Measurements from ENCODE around the gene RPL19. TPM values are rescaled to one million over a fixed set of nuclear protein-coding genes. Genes with fewer than 3 reads are reported as not detected.

Gene RPL19
- total RNA-seq, 1 experiment from 2014 or later: 3,055 TPM

DNA sequence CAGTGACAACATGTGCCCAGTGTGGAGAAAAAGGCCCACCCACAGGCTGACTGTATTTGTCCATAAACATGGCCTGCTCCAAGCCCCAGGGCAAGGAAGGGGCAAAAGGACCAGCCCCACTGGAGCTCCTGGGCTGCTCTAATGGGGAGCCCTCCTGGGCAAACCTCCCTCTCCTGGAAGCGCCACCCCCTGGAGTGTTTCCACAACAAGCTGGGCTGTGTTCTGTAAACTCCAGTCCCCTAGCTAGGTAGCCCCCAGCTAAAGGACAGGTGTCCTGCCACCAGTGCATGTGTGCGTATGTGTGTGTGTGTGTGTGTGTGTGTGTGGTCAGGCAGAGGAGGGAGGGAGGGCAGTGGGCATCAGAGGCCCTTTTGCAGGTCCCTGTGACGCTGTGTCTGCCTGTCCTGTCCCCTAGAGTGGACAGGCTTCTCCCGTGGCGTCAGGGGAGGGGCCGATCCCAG, 36.9 kb downstream of the RPL19 start:
- Mint-ChIP-seq H3K4me3 (ENCODE audit: unreplicated experiment) (no peak overlapping the region), H3K27ac (ENCODE audit: low read depth, unreplicated experiment) (no peak overlapping the region), H3K9me3 (ENCODE audit: unreplicated experiment) (no peaks in the 10 kb centered on the region), H3K36me3 (ENCODE audit: insufficient read depth, unreplicated experiment) (no peaks in the 10 kb centered on the region), H3K4me1 (ENCODE audit: insufficient read depth, unreplicated experiment) (peaks cover 22% of the 10 kb centered on the region), H3K27me3 (ENCODE audit: insufficient read depth, unreplicated experiment) (no peaks in the 10 kb centered on the region)
- TF ChIP-seq, protein P1, sequence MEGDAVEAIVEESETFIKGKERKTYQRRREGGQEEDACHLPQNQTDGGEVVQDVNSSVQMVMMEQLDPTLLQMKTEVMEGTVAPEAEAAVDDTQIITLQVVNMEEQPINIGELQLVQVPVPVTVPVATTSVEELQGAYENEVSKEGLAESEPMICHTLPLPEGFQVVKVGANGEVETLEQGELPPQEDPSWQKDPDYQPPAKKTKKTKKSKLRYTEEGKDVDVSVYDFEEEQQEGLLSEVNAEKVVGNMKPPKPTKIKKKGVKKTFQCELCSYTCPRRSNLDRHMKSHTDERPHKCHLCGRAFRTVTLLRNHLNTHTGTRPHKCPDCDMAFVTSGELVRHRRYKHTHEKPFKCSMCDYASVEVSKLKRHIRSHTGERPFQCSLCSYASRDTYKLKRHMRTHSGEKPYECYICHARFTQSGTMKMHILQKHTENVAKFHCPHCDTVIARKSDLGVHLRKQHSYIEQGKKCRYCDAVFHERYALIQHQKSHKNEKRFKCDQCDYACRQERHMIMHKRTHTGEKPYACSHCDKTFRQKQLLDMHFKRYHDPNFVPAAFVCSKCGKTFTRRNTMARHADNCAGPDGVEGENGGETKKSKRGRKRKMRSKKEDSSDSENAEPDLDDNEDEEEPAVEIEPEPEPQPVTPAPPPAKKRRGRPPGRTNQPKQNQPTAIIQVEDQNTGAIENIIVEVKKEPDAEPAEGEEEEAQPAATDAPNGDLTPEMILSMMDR (IDR thresholded peaks at IDR 0.05; ENCODE audit: unreplicated experiment): no peak
- ChIA-PET CTCF (interaction anchor here (0.6 to 21.6 kb wide), 9 partner anchors 8 to 258 kb away, joined by 3 to 485 read pairs (median 8); partner anchors contain the start of genes CDK12 and RPL19), POLR2A (interaction anchor here (0.6 to 2.6 kb wide), 5 partner anchors 25 to 224 kb away, joined by 3 to 15 read pairs (median 4); partner anchors contain the start of gene CDK12)
- DNase-seq (ENCODE audit: unreplicated experiment): no peak
- no TSS peak for BruUV-seq (replicated peaks)
- intact Hi-C loops (cut with micrococcal nuclease): loop anchor here (5.0 kb wide), 1 partner anchor 85 kb away; the partner anchor contains the start of gene PLXDC1

DNA sequence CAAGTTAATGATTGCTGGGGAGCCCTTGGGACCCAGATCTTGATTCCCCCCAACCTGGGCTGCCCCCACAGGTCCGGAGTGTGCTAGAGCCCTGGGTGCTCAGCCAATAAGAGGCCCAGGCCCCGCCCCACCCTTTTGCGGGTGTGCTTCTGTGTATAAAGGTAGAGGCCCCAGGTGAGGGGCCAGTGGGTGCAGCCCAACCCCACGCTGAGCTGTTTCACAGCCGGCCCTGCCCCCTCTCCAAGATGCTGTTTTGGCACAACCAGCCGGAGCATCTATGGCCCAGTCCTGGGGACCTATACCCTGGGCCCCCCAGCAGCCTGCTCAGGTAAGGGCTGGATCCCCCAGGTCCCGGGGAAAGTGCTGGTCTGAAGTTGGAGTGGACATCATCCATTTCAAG, 37.5 kb downstream of the RPL19 start:
- TF ChIP-seq, protein P1 (IDR thresholded peaks at IDR 0.05; ENCODE audit: unreplicated experiment): no peak
- no peaks in the 10 kb centered on the region for H3K36me3 Mint-ChIP-seq (ENCODE audit: insufficient read depth, unreplicated experiment)
- no peaks in the 10 kb centered on the region for H3K9me3 Mint-ChIP-seq (ENCODE audit: unreplicated experiment)
- ChIA-PET POLR2A (interaction anchor here (1.1 to 2.6 kb wide), 8 partner anchors 24 to 223 kb away, joined by 3 to 20 read pairs (median 8); partner anchors contain the start of genes CDK12 and RPL19), CTCF (interaction anchor here (0.6 to 21.6 kb wide), 4 partner anchors 7 to 85 kb away, joined by 3 to 485 read pairs (median 28); partner anchors contain the start of genes ARL5C and RPL19)
- no peaks in the 10 kb centered on the region for H3K27me3 Mint-ChIP-seq (ENCODE audit: insufficient read depth, unreplicated experiment)
- no peak for DNase-seq (ENCODE audit: unreplicated experiment)
- intact Hi-C loops (cut with micrococcal nuclease): loop anchor here (5.0 kb wide), 1 partner anchor 85 kb away; the partner anchor contains the start of gene PLXDC1
- BruUV-seq (replicated peaks): no TSS peak
- peaks cover 19% of the 10 kb centered on the region for H3K4me1 Mint-ChIP-seq (ENCODE audit: insufficient read depth, unreplicated experiment)
- no peak overlapping the region for H3K27ac Mint-ChIP-seq (ENCODE audit: low read depth, unreplicated experiment)
- no peak overlapping the region for H3K4me3 Mint-ChIP-seq (ENCODE audit: unreplicated experiment)

DNA sequence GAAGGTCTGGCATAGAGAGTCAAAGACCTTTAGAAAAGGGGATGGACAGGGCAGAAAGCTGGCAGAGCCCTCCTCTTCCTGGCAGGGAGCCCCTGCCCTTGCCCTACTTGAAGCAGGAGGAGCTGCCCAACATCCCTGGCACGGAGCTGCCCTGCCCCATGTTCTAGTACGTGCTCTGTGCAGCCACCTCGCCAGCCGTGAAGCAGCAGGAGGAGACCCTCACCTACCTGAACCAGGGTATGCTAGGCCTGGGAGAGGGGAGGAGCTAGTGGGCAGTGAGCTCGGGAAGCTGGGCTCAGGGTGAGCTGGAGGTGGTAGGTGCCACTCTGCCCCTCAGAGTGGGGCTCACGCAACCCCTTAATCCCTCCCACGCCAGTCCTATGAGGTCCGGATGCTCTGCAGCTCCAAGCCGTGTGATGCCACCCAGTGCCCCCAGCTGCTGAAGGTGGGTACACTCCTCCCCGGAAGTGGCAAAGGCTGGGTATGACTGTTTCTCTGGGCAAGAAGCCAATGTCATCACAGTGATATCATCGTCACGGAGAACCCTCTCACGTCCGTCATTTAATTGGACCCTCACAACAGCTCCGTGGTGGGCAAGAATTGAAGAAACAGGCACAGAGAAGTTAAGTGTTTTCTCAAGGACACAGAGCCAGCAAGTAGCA, 38.4 kb downstream of the RPL19 start:
- peaks cover 19% of the 10 kb centered on the region for H3K4me1 Mint-ChIP-seq (ENCODE audit: insufficient read depth, unreplicated experiment)
- no peaks in the 10 kb centered on the region for H3K9me3 Mint-ChIP-seq (ENCODE audit: unreplicated experiment)
- no peak overlapping the region for H3K4me3 Mint-ChIP-seq (ENCODE audit: unreplicated experiment)
- BruUV-seq (replicated peaks): no TSS peak
- intact Hi-C loops (cut with micrococcal nuclease): loop anchor here (5.0 kb wide), 1 partner anchor 86 kb away; the partner anchor contains the start of gene PLXDC1
- TF ChIP-seq, protein P1 (IDR thresholded peaks at IDR 0.05; ENCODE audit: unreplicated experiment): no peak
- peaks cover 6% of the 10 kb centered on the region for H3K36me3 Mint-ChIP-seq (ENCODE audit: insufficient read depth, unreplicated experiment)
- no peaks in the 10 kb centered on the region for H3K27me3 Mint-ChIP-seq (ENCODE audit: insufficient read depth, unreplicated experiment)
- ChIA-PET CTCF (interaction anchor here (0.6 to 21.6 kb wide), 8 partner anchors 10 to 654 kb away, joined by 3 to 485 read pairs (median 4); partner anchors contain the start of gene RPL19), POLR2A (interaction anchor here (0.5 to 2.5 kb wide), 7 partner anchors 13 to 39 kb away, joined by 3 to 20 read pairs (median 7); partner anchors contain the start of gene RPL19)
- H3K27ac Mint-ChIP-seq (ENCODE audit: low read depth, unreplicated experiment): no peak overlapping the region
- peak; percentile 89 for DNase-seq (ENCODE audit: unreplicated experiment)
